ENCODE data around the gene SLC38A5.

Gene SLC38A5

DNA sequence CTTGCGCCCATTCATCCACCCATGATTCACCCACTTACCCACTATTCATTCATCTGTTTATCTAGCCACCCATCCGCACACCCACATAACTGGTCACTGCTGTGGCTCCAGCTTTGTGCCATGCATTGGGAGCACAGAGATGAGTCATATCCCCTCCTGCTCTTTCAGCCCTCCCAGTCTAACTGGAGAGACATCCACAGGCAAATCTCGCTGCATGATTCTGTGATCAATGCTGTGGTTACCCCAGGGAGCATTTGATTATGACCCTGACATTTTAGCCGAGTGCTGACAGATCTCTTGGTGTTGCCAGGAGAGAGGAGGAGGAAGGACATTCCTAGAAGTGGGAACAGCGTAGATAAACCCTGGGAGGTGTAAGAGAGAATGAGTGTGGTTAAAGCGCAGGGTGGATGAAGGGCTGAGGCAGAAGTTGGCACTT is 28.3 kb upstream of the SLC38A5 start:
- Histone ChIP-seq H3K4me2 (ENCODE audit: low read depth, low read length, poor library complexity, severe bottlenecking) (no peak overlapping the region), H3K4me3 (ENCODE audit: insufficient read depth, low read length, poor library complexity, severe bottlenecking) (no peak overlapping the region), H3K27ac (ENCODE audit: low read depth, low read length) (no peak overlapping the region), H3K9me3 (ENCODE audit: insufficient read depth, low read length) (no peaks in the 10 kb centered on the region), H2AFZ (ENCODE audit: low read depth, low read length, severe bottlenecking) (no peak overlapping the region), H3K9me2 (replicated peaks; ENCODE audit: insufficient read depth, low read length) (no peaks in the 10 kb centered on the region), H3K9ac (ENCODE audit: low read length) (no peak overlapping the region), H3K36me3 (ENCODE audit: low read length) (no peaks in the 10 kb centered on the region), H3F3A (ENCODE audit: insufficient read depth) (no peaks in the 10 kb centered on the region), H4K20me1 (ENCODE audit: low read depth, low read length) (no peaks in the 10 kb centered on the region), H3K27me3 (ENCODE audit: low read length) (no peaks in the 10 kb centered on the region), H3K79me2 (ENCODE audit: insufficient read depth, low read length) (no peaks in the 10 kb centered on the region)
- TF ChIP-seq EZH2phosphoT487 (conservative IDR thresholded peaks at IDR 0.05; ENCODE audit: low read length) = no peak
- TF ChIP-seq, protein P1, sequence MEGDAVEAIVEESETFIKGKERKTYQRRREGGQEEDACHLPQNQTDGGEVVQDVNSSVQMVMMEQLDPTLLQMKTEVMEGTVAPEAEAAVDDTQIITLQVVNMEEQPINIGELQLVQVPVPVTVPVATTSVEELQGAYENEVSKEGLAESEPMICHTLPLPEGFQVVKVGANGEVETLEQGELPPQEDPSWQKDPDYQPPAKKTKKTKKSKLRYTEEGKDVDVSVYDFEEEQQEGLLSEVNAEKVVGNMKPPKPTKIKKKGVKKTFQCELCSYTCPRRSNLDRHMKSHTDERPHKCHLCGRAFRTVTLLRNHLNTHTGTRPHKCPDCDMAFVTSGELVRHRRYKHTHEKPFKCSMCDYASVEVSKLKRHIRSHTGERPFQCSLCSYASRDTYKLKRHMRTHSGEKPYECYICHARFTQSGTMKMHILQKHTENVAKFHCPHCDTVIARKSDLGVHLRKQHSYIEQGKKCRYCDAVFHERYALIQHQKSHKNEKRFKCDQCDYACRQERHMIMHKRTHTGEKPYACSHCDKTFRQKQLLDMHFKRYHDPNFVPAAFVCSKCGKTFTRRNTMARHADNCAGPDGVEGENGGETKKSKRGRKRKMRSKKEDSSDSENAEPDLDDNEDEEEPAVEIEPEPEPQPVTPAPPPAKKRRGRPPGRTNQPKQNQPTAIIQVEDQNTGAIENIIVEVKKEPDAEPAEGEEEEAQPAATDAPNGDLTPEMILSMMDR (IDR thresholded peaks at IDR 0.05; ENCODE audit: insufficient read depth, low read length, poor library complexity, severe bottlenecking) = no peak

DNA sequence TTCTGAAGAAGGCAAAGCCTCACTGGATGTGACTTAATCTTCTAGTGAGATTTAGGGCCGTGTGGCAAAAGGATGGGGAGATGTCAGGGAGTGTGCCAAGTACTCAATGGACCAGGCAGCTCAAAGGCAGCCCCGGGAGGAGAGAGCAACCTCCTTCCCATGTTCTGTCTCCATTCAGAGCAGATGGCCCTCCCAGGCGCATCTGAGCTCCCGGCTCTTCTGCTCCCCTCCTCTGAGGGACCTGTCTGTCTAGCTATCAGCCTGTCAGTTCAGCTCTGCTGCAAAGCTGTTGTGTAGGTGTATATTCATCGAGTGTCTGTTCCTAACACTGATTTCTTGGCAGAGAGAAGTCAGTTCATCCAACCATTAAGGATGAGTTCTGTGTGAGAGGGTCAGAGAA is 27.8 kb upstream of the SLC38A5 start:
- Histone ChIP-seq H3K36me3 (ENCODE audit: low read length) (no peaks in the 10 kb centered on the region), H3K27me3 (ENCODE audit: low read length) (no peaks in the 10 kb centered on the region), H3K79me2 (ENCODE audit: insufficient read depth, low read length) (no peaks in the 10 kb centered on the region), H3K27ac (ENCODE audit: low read depth, low read length) (no peak overlapping the region), H2AFZ (ENCODE audit: low read depth, low read length, severe bottlenecking) (no peak overlapping the region), H3K4me2 (ENCODE audit: low read depth, low read length, poor library complexity, severe bottlenecking) (no peak overlapping the region), H4K20me1 (ENCODE audit: low read depth, low read length) (no peaks in the 10 kb centered on the region), H3K4me3 (ENCODE audit: insufficient read depth, low read length, poor library complexity, severe bottlenecking) (no peak overlapping the region), H3K9ac (ENCODE audit: low read length) (no peak overlapping the region), H3K9me3 (ENCODE audit: insufficient read depth, low read length) (no peaks in the 10 kb centered on the region), H3F3A (ENCODE audit: insufficient read depth) (no peaks in the 10 kb centered on the region), H3K9me2 (replicated peaks; ENCODE audit: insufficient read depth, low read length) (no peaks in the 10 kb centered on the region)
- no peak for TF ChIP-seq EZH2phosphoT487 (conservative IDR thresholded peaks at IDR 0.05; ENCODE audit: low read length)
- TF ChIP-seq, protein P1 (IDR thresholded peaks at IDR 0.05; ENCODE audit: insufficient read depth, low read length, poor library complexity, severe bottlenecking) = no peak

DNA sequence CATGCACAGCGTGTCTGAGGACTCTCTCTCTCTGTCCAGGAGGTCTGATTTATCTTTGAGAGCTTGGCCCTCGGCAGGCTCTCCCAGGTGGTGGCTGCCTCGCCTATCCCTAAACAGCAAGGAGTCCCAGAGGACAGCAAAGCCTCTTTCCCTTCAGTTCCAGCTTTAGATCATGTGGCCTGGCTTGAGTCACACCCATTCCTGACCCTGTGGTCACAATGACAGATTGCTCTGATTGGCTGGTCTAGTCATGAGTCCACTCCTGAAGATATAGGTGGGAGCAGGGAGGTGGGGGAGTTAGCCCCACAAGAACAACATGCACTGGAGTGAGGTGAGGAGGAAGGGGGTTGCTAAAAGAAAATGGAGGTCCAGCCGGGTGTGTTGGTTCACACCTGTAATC is 26.6 kb upstream of the SLC38A5 start:
- no peaks in the 10 kb centered on the region for H3F3A ChIP-seq (ENCODE audit: insufficient read depth)
- H3K4me3 ChIP-seq (ENCODE audit: insufficient read depth, low read length, poor library complexity, severe bottlenecking) = no peak overlapping the region
- H3K79me2 ChIP-seq (ENCODE audit: insufficient read depth, low read length) = no peaks in the 10 kb centered on the region
- H4K20me1 ChIP-seq (ENCODE audit: low read depth, low read length) = no peaks in the 10 kb centered on the region
- no peak for TF ChIP-seq EZH2phosphoT487 (conservative IDR thresholded peaks at IDR 0.05; ENCODE audit: low read length)
- no peaks in the 10 kb centered on the region for H3K27me3 ChIP-seq (ENCODE audit: low read length)
- no peak overlapping the region for H3K9ac ChIP-seq (ENCODE audit: low read length)
- no peak overlapping the region for H2AFZ ChIP-seq (ENCODE audit: low read depth, low read length, severe bottlenecking)
- no peaks in the 10 kb centered on the region for H3K9me2 ChIP-seq (replicated peaks; ENCODE audit: insufficient read depth, low read length)
- no peaks in the 10 kb centered on the region for H3K36me3 ChIP-seq (ENCODE audit: low read length)
- no peak overlapping the region for H3K4me2 ChIP-seq (ENCODE audit: low read depth, low read length, poor library complexity, severe bottlenecking)
- H3K27ac ChIP-seq (ENCODE audit: low read depth, low read length) = no peak overlapping the region
- H3K9me3 ChIP-seq (ENCODE audit: insufficient read depth, low read length) = no peaks in the 10 kb centered on the region

DNA sequence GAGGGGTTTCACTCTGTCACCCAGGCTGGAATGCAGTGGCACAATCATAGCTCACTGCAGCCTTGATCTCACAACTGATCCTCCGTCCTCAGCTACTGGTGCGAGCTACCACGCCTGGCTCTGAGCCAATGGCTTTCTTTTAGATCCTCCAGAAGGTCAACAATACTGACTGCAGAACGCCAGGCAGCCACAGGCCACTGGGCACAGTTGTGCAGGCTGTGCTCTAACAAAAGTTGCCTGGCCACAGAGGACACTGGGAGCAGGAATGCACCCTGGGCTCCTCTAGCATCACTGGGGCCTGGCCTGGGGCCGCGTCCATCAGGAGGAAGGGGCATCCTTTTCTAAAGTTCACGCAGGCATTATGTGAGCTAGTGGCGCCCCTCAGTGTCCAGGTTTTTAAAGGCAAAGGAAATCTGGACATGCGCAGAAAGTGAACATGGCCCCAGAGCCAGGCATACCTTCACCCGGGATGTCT is 23.9 kb upstream of the SLC38A5 start:
- Histone ChIP-seq H3F3A (ENCODE audit: insufficient read depth) (no peaks in the 10 kb centered on the region), H3K4me2 (ENCODE audit: low read depth, low read length, poor library complexity, severe bottlenecking) (no peak overlapping the region), H3K27me3 (ENCODE audit: low read length) (no peaks in the 10 kb centered on the region), H4K20me1 (ENCODE audit: low read depth, low read length) (no peaks in the 10 kb centered on the region), H3K9me2 (replicated peaks; ENCODE audit: insufficient read depth, low read length) (no peaks in the 10 kb centered on the region), H3K79me2 (ENCODE audit: insufficient read depth, low read length) (no peaks in the 10 kb centered on the region), H3K4me3 (ENCODE audit: insufficient read depth, low read length, poor library complexity, severe bottlenecking) (no peak overlapping the region), H3K9ac (ENCODE audit: low read length) (no peak overlapping the region), H2AFZ (ENCODE audit: low read depth, low read length, severe bottlenecking) (no peak overlapping the region), H3K9me3 (ENCODE audit: insufficient read depth, low read length) (no peaks in the 10 kb centered on the region), H3K27ac (ENCODE audit: low read depth, low read length) (no peak overlapping the region), H3K36me3 (ENCODE audit: low read length) (no peaks in the 10 kb centered on the region)
- TF ChIP-seq, protein P1 (IDR thresholded peaks at IDR 0.05; ENCODE audit: insufficient read depth, low read length, poor library complexity, severe bottlenecking) = peak; percentile 11
- no peak for TF ChIP-seq EZH2phosphoT487 (conservative IDR thresholded peaks at IDR 0.05; ENCODE audit: low read length)
